Activated CD8-positive, alpha-beta memory T cell treated with anti-CD3 and anti-CD28 coated beads for 1 hour (primary cell): ENCODE measurements around the gene LBX2.

Source experiments
- DNase-seq, 2 donors: peaks; one replicate each; pipeline ENCODE4 v3.0.0-alpha.2; 2020; ENCODE audit warnings: low read depth in 1 of 2; ENCODE audit errors: extremely low read depth in 1 of 2

LBX2 gene

DNA sequence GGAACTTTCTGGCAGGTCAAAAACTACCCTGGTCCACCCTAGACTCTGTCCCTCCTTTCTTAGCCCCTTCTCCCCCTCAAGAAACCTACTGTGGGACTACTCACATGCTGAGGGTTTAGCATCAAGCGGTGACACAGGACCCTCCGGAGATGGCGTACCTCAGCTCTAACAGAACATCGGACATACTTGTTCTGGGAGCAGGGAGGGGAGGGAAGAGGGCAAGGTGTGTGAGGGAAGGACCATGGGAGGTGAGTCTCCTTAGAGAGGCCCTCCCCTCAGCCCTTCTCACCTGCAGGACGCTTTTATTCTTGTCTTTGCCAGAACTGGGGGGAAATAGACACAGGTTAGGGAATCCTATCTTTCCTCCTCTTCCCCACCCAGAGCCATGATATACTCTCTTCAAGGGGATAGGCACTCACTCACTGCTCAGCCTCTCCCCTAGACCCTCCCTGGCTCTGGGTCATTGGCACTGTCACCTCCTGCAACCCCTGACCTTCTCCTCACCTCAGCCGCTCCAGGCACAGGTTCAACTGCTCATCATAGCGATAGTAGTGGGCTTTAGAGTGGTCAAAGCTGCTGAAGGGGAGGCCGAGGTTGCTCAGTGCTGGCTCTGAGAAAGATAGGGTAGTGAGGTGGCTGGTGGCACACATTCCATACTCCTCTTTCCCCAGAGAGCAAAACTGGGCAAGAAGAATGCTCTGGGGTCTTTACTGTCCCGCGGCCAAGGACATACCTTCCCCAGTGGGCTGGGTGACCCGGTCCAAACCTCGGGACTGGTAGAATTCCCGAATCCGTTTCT, 6.2 kb upstream of the LBX2 start:
- no peak for DNase-seq

DNA sequence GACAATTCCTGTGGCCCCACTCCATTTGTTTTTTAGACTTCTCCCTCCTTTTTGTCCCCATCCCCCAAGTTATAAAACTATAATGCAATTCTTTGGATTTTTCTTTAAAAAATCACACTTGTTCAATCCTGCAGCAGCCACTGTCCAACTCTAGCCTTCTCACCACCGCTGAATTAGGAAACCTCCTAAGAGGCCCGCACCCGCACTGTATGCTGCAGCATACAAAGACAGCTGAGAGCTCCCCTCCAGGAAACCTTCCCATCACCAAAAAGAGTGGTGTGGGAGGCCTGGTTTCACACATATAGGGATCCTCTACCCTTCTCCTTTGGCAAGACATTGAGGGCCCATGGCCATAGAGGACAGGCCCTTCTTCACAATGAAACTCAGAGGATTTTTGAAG, 5.2 kb upstream of the LBX2 start:
- DNase-seq, result no peak

DNA sequence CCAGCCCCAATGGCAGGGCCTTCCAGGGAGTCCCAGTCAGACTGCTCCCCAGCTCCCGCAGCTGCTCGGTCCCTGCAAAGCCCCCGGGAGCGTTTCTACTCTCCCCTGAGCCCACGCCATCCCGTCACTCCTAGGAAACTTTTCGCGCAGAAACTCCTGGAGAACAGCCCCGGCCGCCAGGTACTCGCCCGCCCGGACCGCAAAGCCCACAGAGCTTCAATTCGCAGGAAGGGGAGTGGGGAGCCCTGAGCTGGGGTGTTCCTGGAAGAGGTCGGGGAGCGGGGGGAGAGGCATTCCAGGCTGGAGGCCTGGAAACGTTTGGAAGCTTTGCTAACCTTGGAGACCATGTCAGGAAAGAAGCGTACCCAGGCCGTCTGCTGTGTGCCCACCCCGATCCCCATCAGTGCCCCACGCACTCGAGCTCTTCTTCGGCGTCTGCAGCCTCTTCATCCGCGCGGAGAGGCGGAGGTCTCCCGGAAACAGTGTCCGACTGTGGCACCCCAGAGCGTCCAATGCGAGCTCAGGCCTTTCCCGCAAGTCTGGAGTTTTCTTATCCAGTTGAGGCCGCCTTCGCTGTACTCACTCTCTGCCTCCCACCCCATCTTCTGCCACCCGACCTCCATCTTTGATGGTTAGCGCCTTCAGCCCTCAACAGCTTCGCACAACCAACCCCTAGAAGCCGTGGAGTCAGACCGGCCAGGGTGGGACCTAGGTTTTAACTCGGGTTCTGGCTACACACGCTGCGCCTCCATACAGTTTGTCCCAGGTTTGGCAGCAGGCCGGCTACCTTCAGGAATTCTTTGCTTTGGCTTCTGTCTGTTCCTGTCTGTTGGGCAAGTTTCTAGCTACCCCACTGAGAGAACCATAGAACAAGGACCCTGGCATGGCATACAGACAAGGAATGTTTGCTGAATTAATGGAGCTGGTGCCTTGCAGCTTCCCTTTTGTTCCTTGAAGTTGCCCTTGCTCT, 4.4 kb upstream of the LBX2 start:
- DNase-seq, result no peak

DNA sequence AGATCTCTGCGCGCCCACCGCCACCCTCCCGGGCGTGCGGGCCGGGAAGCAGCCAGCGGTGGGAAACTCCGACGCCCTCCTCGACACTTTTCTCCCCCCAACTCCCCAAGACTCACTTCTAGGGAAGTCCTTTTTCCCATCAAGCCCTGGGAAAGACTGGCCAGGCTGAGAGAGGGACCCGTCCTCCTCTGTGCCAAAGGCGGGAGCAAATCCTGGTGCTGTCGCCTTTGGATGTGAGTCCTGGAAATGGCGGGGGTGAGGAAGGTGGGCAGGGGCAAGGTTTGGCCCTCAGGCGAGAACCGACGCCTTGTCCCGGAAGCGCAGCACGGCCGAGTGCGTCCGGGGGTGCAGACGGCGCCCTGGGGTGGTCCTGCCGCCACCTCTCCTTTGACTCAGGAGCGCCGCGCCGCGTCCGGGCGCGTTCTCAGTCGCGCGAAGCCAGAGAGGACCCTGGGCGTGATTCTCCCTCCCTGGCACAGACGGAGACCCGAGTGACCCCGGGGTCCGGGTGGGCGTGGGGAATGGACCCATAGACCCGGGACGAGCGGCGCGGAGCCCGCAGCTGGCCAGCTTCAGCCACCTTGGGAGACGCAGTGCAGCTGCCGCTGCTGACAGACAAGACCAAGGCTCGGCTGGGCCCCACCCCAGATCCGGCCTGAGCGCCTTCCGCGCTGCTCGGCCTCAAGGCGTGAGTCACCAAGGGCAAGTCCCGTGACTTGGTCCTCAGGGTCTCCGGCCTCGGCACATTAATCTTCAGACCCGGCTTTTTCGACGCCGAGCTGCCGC, 3.5 kb upstream of the LBX2 start:
- no peak for DNase-seq

DNA sequence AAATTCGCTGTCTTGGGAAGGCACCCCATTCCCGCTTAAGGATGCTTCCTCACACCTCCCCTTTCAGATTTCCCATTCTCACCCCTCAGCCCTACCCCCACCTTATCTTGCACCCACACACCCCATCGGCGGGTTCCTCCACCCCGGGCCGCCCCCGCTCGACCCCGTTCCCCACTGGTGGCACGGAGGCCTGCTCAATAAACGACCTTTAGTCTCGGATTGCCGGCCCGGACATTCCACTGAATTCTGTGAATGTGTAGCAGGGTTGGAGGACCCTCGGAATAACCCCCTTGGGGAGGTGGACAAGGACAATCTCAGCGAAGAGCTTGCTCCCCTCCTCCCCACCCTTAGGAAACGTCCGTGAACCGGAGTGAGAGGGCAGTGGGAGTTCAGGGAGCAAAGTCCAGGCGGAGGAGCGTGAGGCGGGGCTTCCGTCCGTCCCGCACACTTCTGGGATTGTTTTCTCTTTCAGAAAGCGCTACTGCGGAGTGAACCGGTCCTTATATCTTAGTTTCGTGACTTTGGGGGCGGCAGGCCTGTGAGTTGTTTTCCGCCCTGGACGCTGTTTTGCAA, 2.8 kb upstream of the LBX2 start:
- DNase-seq, result no peak

DNA sequence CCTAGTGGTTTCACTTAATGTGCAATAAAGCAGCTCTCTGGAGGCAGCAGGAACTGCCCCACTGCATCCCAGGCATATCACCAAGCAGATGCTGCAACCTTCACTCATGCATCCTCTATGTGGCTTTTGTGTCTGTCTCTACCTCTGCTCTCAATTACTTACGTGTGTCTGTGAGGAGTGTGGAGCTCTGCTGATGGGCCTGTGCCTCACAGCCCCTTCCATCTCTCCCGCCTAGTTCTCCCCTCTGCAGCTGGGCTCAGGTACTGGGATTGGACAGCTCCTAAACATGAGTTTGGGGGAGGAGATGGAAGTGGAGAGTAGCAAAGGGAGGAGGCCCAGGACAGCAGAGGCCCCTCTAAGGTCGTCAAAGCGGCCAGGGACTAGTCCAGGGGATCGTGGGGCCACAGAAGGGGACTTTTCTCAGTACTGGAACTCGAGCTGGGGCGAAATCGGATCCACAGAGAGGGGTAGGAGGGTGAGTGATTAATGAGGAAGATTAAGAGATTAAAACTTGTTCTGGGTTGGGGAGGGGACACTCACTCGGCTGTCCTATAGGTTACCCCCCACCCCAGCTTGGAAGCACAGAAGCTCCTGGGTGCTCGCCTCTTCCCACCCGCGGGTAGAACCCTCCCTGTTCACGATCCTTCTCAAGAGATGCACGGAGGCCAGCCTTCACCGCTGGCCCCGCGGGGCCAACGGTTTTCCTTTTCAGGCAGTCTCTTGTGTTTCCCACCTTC, 2.1 kb upstream of the LBX2 start:
- DNase-seq, result no peak

DNA sequence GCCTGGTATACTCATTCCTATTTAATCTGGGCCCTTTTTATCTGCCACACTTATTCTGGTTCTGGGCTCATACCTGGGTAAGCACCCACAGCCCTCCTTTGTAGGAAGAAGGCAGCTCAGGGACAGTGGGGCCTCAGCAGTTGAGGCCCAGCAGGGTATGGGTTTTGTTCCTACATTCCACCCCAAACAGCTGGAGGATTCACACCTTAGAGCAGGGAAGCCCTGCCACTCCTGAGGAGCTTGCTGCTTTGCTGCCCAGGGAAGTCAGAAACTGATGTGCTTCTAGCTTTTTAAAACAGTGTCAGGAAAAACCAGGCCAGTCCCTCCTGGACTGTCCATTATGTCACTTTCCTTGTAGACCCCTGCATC, 1.2 kb upstream of the LBX2 start:
- DNase-seq, result no peak

DNA sequence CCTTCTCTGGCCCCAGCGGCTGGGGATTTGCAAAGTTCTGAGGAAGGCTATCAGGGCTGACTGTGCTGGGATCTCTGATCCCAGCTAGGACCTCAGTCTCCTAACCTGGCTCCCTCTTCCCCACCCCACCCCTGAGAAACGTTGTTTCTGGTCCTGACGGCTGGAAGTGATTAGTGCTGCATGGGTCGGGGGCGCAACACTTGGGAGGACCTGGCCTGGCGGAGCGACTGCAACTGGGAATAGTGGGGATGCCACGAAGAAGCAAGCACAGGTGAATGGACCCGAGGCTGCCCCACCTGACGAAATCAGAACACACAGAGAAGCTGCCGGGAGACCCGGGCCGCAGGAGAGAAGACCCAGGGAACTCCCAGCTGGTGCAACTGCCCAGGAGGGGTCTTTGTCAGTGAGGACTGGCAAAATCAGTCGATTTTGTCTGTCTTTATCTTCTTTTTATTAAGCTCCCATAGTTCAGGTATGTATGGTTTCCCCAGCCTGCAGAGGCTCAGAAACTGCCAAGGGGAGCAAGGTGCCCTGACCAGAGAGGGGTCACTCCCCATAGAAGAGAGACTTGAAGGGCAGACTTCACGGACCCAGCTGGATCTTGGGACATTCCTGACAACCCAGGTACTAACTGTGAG, 656 bp upstream of the LBX2 start:
- DNase-seq, result no peak

DNA sequence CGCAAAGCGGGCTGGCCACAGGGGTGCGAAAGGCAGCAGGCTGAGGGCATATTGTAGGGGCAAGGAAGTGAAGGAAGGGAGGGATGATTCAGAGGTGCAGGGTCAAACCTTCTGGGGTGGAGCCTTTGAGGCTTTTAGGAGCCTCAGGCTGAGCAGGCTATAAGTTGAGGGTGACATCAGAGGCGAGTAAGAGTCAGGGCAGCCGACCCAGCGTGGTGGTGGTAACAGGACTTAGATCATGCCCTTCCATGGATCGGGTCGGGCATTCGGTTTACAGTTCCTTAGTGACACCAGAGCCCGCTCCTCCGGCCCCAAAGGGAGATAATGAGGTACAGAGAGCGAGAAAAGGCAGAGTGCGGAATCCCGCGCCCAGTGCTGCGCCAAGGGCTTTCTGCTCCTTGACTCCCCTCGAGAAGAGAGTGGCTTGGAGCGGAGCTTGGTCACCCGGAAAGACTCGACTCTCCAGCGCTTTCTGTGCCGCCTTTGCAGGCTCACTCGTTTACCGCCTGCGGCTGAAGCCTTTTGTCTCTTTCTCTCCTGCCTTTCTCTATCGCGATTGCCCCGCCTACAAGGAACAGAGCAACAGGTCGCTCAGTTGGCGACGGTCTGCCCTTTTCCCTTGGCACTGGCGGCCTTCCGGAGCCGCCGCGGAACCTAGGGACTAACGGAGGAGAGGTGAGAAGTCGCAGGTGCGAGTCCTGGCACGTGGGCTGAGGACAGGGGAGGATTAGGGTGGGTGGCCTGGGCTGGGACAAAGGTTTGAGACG, 720 bp downstream of the LBX2 start:
- no peak for DNase-seq

DNA sequence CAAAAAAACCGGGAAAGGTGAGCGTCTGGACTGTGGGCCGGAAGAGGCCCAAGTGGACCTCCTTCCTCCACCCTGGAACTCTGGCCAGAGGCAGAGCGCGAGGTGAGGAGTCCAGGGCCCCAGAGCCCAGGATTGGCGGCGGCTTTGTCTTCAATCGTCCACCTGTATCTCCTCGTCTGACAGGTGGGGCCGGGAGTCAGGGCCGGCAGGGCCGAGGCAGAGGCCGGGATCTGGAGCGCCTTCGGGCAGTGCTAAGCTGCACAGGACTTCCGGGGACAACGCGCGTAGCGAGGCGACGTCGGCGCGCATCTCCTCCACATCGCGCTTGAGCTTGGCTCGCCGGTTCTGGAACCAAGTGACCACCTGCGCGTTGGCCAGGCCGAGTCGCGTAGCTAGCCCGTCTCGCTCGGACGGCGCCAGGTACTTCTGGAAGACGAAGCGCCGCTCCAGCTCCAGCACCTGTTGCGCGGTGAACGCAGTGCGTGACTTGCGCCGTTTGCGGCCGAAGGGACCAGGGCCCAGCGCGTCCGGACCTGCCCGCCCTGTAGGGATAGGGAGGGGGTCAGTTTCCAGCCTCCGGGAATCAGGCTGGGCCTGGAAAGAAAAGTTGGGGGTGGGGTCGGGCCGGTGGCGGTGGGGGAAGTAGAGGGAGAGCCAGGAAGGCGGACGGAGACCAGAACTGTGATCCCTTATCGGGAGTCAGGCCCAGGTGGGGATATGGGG, 1.5 kb downstream of the LBX2 start:
- no peak for DNase-seq

DNA sequence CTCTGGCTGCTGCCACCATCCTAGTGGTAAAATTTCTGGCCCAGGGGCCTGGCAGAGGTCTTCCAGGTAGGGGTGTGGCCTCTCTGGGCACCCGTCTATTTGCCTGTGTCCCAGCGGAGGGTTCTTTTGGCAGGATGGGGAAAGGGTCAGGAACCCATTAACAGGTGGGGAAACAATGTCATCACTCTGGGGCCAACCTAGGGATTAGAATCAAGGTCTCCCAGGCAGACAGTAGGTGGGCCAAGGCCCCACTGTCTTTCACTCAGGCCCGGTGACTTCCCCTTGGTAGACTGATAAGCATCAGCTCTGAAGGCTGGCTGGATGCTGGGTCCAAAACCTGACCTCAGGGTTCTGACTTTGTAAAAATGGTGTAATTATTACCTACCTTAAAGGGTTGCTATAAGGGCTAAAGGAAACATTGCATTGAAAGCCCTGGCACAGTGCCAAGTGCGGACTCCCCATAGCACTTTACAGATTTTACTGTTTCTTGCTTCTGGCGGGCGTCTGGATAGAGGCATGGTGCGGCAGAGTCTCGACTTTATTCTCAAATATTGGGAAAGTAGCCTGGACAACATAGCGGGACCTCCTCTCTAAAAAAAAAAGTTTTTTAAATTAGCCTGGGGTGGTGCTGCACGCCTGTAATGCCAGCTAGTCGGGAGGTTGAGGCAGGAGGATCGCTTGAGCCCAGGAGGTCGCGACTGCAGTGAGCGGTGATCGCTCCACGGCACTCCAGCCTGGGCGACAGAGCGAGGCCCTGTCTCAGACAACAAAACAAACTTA, 2.2 kb downstream of the LBX2 start:
- DNase-seq, result no peak

DNA sequence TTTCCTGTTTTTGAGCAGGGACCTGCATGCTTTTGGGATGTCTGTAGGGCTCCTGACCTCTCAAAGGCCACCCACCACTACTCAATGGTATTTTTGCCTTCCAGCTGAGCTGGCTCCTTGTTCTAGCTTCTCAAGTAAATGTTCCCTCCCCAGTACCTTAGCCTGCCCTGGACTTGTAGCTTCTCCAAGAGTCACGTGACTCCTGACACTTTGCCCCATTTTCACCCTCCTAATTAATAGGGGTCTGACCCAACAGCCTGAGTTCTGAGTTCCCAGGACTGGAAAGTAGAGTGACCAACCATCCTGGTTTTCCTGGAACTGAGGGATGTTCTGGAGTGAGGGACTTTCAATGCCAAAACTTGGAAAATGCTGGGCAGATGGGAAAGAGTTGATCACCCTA, 4.0 kb downstream of the LBX2 start:
- DNase-seq, result no peak

DNA sequence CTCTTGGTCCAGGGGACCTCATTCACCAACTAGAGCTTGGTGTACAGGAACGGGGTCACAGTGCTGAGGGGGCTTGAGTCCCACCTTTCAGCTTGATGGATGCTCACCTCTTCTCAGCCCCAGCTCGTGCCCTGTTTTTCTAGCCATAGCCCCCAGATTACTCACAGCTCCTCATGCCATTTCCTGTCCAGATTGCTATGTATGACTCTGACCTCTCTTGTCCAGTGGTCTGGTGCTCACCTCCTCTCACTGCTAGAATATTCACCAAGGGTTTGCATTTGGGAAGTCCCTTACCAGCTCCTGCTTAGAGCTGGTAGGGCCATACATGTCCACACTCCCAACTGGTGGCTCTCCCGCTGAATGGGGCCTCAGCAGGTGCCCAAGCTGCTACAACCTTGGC, 5.9 kb downstream of the LBX2 start:
- DNase-seq, result no peak

DNA sequence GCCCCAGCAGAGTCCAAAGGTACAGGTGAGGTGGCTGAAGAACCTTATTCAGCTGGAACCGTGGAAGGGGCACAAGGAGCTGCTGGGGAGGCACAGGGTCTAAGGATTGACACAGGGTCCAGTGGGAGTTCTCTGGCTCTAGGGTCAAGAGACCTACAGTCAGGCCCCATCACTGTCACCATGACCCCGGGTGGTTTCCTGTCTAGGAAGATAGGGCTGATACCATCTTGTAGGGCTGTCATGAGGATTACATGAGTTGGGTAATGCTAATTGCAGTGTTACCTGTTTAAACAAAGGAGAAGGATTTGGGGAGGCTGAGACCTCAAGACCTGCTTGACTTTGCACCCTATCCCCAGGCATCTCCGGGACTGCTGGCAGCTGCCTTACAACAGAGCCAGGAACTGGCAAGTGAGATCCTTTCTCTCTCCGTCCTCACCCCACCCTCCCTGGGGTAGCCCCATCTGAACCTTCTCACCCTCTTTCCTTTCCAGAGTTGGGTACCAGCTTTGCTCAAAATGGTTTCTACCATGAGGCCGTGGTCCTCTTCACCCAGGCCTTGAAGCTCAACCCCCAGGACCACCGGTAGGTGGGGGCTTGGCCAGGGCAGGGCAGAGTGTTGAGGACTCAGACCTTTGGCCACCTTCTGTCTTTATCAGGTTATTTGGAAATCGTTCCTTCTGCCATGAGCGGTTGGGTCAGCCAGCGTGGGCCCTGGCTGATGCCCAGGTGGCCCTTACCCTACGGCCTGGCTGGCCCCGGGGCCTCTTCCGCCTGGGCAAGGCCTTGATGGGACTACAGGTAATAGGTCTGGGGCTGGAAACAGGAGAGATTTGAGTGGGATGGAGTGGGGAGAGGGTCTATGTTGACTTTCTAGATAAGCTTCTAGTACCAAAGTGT, 7.5 kb downstream of the LBX2 start:
- no peak for DNase-seq

DNA sequence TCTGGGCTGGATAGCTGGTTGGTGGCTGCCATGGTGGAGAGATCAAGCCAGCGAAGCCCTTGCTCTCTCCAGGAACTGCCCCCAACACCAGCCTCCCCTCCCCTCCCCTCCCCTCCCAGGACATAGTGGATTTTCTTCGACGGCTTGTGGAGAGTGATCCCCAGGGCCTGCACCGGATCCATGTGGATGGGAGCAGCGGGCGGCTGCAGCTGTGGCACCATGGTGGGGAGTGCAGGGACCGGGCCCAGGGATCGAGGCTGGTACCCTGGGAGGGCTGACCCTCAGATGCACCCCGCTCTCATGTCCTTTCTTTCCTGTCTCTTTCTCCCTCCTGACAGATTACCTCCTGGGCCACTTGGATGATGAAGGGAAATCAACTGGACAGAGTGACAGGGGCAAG, 9.5 kb downstream of the LBX2 start:
- no peak for DNase-seq

DNA sequence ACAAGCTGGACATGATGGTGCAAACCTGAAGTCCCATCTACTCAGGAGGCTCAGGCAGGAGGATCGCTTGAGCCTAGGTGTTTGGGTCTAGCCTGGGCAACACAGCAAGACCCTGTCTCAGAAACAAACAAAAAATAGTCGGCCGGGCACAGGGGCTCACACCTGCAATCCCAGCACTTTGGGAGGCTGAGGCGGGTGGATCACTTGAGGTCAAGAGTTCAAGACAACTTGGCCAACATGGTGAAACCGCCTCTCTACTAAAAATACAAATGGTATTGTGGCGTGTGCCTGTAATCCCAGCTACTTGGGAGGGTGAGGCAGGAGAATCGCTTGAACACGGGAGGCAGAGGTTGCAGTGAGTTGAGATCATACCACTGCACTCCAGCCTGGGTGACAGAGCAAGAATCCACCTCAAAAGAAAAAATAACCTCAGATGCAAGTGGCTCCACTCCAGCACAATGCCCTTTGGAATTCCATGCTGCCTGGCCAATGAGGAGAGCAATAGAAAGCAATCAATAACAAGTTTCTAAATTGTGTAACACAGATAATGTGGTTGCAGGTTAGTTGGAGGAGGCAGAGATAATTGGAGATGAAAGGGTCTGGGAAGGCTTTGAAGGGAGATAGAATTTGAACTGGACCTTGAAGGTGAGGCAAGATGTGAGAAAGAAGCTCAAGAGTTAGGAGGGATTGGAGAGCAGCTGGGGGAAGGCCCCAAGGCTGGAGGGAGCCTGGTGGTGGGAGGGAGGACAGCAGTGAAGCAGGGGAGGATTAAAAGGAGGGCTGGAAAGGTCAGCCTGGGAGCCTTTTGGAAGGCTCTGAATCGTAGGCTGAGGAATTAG, 10.5 kb downstream of the LBX2 start:
- no peak for DNase-seq
